Mammary epithelial cell (primary cell): ENCODE results near the gene SYT17.

ENCODE experiments used
- EZH2 ChIP-seq: IDR thresholded peaks from 2 replicates; pipeline ENCODE4 v1.6.1; 2012; ENCODE audit warnings: low read length, inconsistent platforms, borderline replicate concordance
- TF ChIP-seq, protein P1 (sequence below), 2 donors: IDR thresholded peaks in 1 of 2; conservative IDR thresholded peaks in 1 of 2; 2 replicates each; pipeline ENCODE4 v1.5.1; 2011 to 2012; ENCODE audit warnings: inconsistent platforms in 2 of 2, low read length in 2 of 2, mild to moderate bottlenecking in 2 of 2, control low read depth in 1 of 2, low read depth in 1 of 2; ENCODE audit not compliant: insufficient read depth in 1 of 2; ENCODE audit errors: extremely low read depth in 1 of 2

DNA sequence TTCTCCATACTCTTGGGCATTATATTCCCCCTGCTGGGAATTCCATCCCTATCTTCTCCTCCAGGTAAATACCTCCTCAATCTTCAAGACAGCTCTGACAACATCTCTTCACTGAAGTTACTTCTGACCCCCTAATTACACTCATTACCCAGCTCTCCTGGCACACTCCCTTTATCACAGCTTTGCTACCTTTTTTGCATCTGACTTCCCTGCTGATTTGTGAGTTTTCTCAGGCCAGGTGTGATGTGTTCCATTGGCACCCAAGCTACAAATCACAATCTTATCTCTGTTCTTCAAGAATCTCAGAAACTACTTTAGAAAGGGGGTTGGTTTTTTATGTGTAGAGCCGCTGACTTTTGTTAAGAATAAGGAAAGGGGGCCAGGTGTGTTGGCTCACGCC is 131.5 kb downstream of the SYT17 start:
- TF ChIP-seq, protein P1, sequence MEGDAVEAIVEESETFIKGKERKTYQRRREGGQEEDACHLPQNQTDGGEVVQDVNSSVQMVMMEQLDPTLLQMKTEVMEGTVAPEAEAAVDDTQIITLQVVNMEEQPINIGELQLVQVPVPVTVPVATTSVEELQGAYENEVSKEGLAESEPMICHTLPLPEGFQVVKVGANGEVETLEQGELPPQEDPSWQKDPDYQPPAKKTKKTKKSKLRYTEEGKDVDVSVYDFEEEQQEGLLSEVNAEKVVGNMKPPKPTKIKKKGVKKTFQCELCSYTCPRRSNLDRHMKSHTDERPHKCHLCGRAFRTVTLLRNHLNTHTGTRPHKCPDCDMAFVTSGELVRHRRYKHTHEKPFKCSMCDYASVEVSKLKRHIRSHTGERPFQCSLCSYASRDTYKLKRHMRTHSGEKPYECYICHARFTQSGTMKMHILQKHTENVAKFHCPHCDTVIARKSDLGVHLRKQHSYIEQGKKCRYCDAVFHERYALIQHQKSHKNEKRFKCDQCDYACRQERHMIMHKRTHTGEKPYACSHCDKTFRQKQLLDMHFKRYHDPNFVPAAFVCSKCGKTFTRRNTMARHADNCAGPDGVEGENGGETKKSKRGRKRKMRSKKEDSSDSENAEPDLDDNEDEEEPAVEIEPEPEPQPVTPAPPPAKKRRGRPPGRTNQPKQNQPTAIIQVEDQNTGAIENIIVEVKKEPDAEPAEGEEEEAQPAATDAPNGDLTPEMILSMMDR (conservative IDR thresholded peaks at IDR 0.05 in 1 of 2, IDR thresholded peaks at IDR 0.05 in 1 of 2; ENCODE audit: extremely low read depth in 1 of 2, insufficient read depth in 1 of 2, low read depth in 1 of 2, low read length in 2 of 2): no peak
- TF ChIP-seq EZH2: no peak
